Calu3 (cell line): Measurements from ENCODE around the gene LRRC8E. TPM values are rescaled to one million over a fixed set of nuclear protein-coding genes. Genes with fewer than 3 reads are reported as not detected.

Experiments
- BruUV-seq: library from RNA; stranded (reverse); fragments of 400-500 nt; replicated peaks from 2 replicates; lab custom pipeline; 2021; lab: Mats Ljungman, UMichigan
- CTCF ChIA-PET: fragments of 300-600 bp; sonication (Branson Sonifier 250); formaldehyde crosslinking; loops from one replicate; lab custom pipeline; 2022; ENCODE audit warnings: antibody characterized with exemption; lab: Charles Lee
- DNase-seq: peaks from one replicate; pipeline ENCODE4 v3.0.0; 2022
- H3K27ac Mint-ChIP-seq: one replicate; pipeline ENCODE4 v1.8.0; 2022; ENCODE audit warnings: mixed read lengths; ENCODE audit not compliant: unreplicated experiment
- H3K27me3 Mint-ChIP-seq: one replicate; pipeline ENCODE4 v1.8.0; 2022; ENCODE audit warnings: mixed read lengths; ENCODE audit not compliant: unreplicated experiment
- H3K36me3 Mint-ChIP-seq: one replicate; pipeline ENCODE4 v1.8.0; 2022; ENCODE audit warnings: mild to moderate bottlenecking, moderate library complexity, mixed read lengths; ENCODE audit not compliant: insufficient read depth, unreplicated experiment
- H3K4me1 Mint-ChIP-seq: one replicate; pipeline ENCODE4 v1.8.0; 2022; ENCODE audit warnings: mild to moderate bottlenecking, low read depth, mixed read lengths; ENCODE audit not compliant: unreplicated experiment
- H3K4me3 Mint-ChIP-seq: one replicate; pipeline ENCODE4 v1.8.0; 2022; ENCODE audit warnings: mild to moderate bottlenecking, low read depth, moderate library complexity, mixed read lengths; ENCODE audit not compliant: unreplicated experiment
- H3K9me3 Mint-ChIP-seq: one replicate; pipeline ENCODE4 v1.8.0; 2022; ENCODE audit warnings: low read depth, mixed read lengths; ENCODE audit not compliant: unreplicated experiment
- intact Hi-C: fragments of 100-400 bp; cut with micrococcal nuclease; formaldehyde crosslinking; loops from one replicate; pipeline ENCODE4 v1.10.0; 2022; ENCODE audit not compliant: unreplicated experiment
- total RNA-seq: library from RNA; stranded (reverse); gene quantifications from 2 replicates; pipeline ENCODE4 v1.2.3, GENCODE V29; 2022
- TF ChIP-seq, protein P1 (sequence below): fragments of 200-600 bp; IDR thresholded peaks from one replicate; pipeline ENCODE4 v1.8.0; 2022; ENCODE audit warnings: antibody characterized with exemption; ENCODE audit not compliant: unreplicated experiment

Gene LRRC8E
- total RNA-seq, 1 experiment from 2014 or later = 8.0 TPM

DNA sequence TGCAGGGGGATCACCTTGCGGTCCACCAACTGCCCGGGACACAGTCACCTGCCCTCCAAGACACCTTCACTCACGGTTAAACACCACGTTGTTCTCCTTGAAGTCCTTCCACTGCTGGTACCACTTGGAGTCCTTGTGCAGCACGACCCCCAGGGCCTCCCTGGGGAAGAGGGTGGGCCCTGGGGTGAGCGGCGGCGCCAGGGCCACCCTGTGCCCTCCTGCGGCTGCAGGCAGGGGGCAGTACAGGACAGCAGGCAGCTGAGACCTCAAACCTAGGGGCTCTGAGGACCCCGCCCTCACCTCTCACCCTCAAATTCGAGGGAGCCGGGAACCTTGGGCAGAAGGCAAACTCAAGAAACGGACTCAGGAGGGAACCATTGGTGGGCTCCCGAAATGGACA, 45.1 kb downstream of the LRRC8E start:
- H3K4me1 Mint-ChIP-seq = peaks cover 8% of the 10 kb centered on the region
- H3K27me3 Mint-ChIP-seq = no peaks in the 10 kb centered on the region
- TF ChIP-seq, protein P1, sequence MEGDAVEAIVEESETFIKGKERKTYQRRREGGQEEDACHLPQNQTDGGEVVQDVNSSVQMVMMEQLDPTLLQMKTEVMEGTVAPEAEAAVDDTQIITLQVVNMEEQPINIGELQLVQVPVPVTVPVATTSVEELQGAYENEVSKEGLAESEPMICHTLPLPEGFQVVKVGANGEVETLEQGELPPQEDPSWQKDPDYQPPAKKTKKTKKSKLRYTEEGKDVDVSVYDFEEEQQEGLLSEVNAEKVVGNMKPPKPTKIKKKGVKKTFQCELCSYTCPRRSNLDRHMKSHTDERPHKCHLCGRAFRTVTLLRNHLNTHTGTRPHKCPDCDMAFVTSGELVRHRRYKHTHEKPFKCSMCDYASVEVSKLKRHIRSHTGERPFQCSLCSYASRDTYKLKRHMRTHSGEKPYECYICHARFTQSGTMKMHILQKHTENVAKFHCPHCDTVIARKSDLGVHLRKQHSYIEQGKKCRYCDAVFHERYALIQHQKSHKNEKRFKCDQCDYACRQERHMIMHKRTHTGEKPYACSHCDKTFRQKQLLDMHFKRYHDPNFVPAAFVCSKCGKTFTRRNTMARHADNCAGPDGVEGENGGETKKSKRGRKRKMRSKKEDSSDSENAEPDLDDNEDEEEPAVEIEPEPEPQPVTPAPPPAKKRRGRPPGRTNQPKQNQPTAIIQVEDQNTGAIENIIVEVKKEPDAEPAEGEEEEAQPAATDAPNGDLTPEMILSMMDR = no peak
- CTCF ChIA-PET = no interaction called here
- BruUV-seq = no TSS peak
- no peak for DNase-seq
- no peaks in the 10 kb centered on the region for H3K9me3 Mint-ChIP-seq
- H3K27ac Mint-ChIP-seq = no peak overlapping the region
- intact Hi-C loops = no loop called here
- peaks cover 43% of the 10 kb centered on the region for H3K36me3 Mint-ChIP-seq
- no peak overlapping the region for H3K4me3 Mint-ChIP-seq

DNA sequence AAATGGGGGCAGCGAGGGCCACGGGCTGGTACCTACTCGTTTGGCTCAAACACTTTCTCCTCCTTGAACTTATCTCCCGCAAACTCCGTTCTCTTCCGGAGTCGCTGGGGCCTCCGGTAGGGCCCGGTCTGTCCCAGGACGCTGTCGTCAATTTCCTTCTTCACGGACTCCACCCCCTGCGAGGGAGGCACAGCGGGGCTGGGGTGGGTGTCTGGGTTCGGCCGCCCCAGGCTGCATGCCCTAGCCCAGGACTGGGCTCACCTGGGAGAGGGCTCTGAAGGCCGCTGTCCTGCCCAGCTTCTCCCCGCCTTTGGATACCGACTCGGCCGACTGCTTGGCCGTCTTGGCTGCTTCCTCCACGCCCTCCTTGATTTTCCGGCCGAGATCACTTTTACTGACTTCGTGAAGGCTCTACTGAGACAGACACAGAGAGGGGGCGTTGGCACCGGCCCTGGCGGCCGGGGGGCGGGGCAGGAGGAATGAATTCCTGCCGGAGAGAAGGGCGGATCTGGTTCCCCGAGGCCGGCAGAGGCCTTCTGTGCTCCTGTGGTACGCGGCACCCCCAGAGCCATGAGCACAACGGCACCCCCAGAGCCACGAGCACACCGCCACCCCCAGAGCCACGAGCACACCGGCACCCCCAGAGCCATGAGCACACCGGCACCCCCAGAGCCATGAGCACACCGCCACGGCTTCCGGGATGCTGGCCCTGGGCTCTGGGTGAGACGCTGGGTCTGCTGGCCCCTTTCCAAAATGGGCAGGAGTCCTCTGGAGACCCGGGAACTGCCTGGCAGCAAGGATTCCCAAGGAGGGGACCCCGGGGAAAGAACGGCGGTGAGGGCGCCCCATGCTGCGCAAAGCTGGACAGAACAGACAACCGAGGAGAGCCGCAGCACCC, 45.8 kb downstream of the LRRC8E start:
- Mint-ChIP-seq H3K4me1 (peaks cover 2% of the 10 kb centered on the region), H3K4me3 (no peak overlapping the region), H3K9me3 (no peaks in the 10 kb centered on the region), H3K36me3 (peaks cover 36% of the 10 kb centered on the region), H3K27me3 (no peaks in the 10 kb centered on the region), H3K27ac (no peak overlapping the region)
- DNase-seq = no peak
- no TSS peak for BruUV-seq
- TF ChIP-seq, protein P1 = no peak
- intact Hi-C loops = no loop called here
- CTCF ChIA-PET = no interaction called here

GRCh38 chr19:7934766-7935165, 46.5 kb downstream of the LRRC8E start:
- Mint-ChIP-seq H3K9me3 (no peaks in the 10 kb centered on the region), H3K36me3 (peaks cover 36% of the 10 kb centered on the region), H3K27me3 (no peaks in the 10 kb centered on the region), H3K4me3 (no peak overlapping the region), H3K27ac (no peak overlapping the region), H3K4me1 (no peaks in the 10 kb centered on the region)
- intact Hi-C loops = no loop called here
- DNase-seq = no peak
- no TSS peak for BruUV-seq
- TF ChIP-seq, protein P1 = no peak
- CTCF ChIA-PET = no interaction called here

DNA sequence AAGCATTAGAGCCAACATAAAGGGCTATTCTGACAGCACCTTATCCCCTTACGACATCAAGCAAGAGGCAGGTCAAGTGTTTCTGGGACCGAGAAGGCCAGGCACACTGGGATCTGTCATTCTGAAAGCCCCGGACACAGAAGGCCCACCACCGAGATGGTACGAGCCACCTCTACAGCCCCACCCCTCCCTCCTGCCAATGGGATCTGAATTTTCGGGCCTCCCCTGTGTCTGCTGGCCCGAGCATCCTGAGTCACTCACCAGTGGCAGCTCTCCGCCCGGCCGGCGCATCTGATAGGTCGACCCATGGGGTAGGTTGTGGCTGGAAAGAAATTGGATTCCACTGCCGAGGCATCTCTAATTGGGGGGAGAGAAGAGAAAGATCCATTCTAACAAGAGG, 52.5 kb downstream of the LRRC8E start:
- TF ChIP-seq, protein P1 = no peak
- Mint-ChIP-seq H3K9me3 (no peaks in the 10 kb centered on the region), H3K27me3 (no peaks in the 10 kb centered on the region), H3K4me3 (no peak overlapping the region), H3K27ac (no peak overlapping the region), H3K36me3 (peaks cover 43% of the 10 kb centered on the region), H3K4me1 (peaks cover 20% of the 10 kb centered on the region)
- DNase-seq = no peak
- BruUV-seq = no TSS peak
- CTCF ChIA-PET = no interaction called here
- intact Hi-C loops = no loop called here
